ENCODE measurements around the gene BMP3.

BMP3 gene

GRCh38 chr4:81106150-81106549 is 75.6 kb downstream of the BMP3 start:
- DNase-seq (ENCODE audit: low read depth in 2 of 2), result no peak

Data from stimulated activated CD8-positive, alpha-beta memory T cell treated with anti-CD3 and anti-CD28 coated beads, Interleukin-15, amount 100 ng/mL, for 4 hours (primary cell).